Progenitor cell of endocrine pancreas (in vitro differentiated cells): ENCODE data around the gene RBKS. TPM values are rescaled to one million over a fixed set of nuclear protein-coding genes. Genes with fewer than 3 reads are reported as not detected.
"Not testable (repeated sequence)": the region's sequence is repeated elsewhere in the genome, so short reads cannot be mapped to it uniquely, and the experiment has no call there.

Source experiments
- DNase-seq: peaks from one replicate; pipeline ENCODE4 v3.0.0; 2021; ENCODE audit warnings: low spot score; ENCODE audit not compliant: unreplicated experiment
- H3K27ac Mint-ChIP-seq: 2 replicates; pipeline ENCODE4 v1.8.0; 2021; ENCODE audit warnings: mild to moderate bottlenecking, moderate library complexity, mixed read lengths
- H3K27me3 Mint-ChIP-seq: 2 replicates; pipeline ENCODE4 v1.8.0; 2021; ENCODE audit warnings: mixed read lengths
- H3K36me3 Mint-ChIP-seq: 2 replicates; pipeline ENCODE4 v1.8.0; 2022; ENCODE audit warnings: mixed read lengths; ENCODE audit not compliant: insufficient read depth
- H3K4me1 Mint-ChIP-seq: 2 replicates; pipeline ENCODE4 v1.8.0; 2021; ENCODE audit warnings: low read depth, mixed read lengths
- H3K4me3 Mint-ChIP-seq: 2 replicates; pipeline ENCODE4 v1.8.0; 2021; ENCODE audit warnings: low read depth, mild to moderate bottlenecking, moderate library complexity, mixed read lengths
- H3K9me3 Mint-ChIP-seq: 2 replicates; pipeline ENCODE4 v1.8.0; 2021; ENCODE audit warnings: low read depth, mixed read lengths
- CTCF ChIP-seq: fragments of 200-600 bp; sonication (generic); IDR thresholded peaks from one replicate; pipeline ENCODE4 v1.5.0; 2021; ENCODE audit warnings: antibody characterized with exemption, mild to moderate bottlenecking; ENCODE audit not compliant: unreplicated experiment
- total RNA-seq: library from RNA; stranded (reverse); gene quantifications from 2 replicates; pipeline ENCODE4 v1.2.1, GENCODE V29; 2021

The RBKS gene
- total RNA-seq, 1 donor from 2014 or later: 5.4 TPM

GRCh38 chr2:27873091-27873490, 17.1 kb downstream of the RBKS start:
- Mint-ChIP-seq H3K4me3 (no peak overlapping the region), H3K4me1 (no peaks in the 10 kb centered on the region), H3K27ac (no peak overlapping the region), H3K36me3 (peaks cover 6% of the 10 kb centered on the region), H3K9me3 (peaks cover 9% of the 10 kb centered on the region), H3K27me3 (no peaks in the 10 kb centered on the region)
- no peak for TF ChIP-seq CTCF
- no peak for DNase-seq

GRCh38 chr2:27871802-27872201, 18.4 kb downstream of the RBKS start:
- H3K9me3 Mint-ChIP-seq: peaks cover 5% of the 10 kb centered on the region
- H3K27me3 Mint-ChIP-seq: no peaks in the 10 kb centered on the region
- no peak overlapping the region for H3K27ac Mint-ChIP-seq
- no peaks in the 10 kb centered on the region for H3K4me1 Mint-ChIP-seq
- no peak for DNase-seq
- H3K36me3 Mint-ChIP-seq: peaks cover 4% of the 10 kb centered on the region
- TF ChIP-seq CTCF: no peak
- no peak overlapping the region for H3K4me3 Mint-ChIP-seq

GRCh38 chr2:27870724-27871123, 19.5 kb downstream of the RBKS start:
- H3K36me3 Mint-ChIP-seq: peaks cover 1% of the 10 kb centered on the region
- peaks cover 5% of the 10 kb centered on the region for H3K4me1 Mint-ChIP-seq
- peaks cover 2% of the 10 kb centered on the region for H3K9me3 Mint-ChIP-seq

GRCh38 chr2:27869763-27870162, 20.4 kb downstream of the RBKS start:
- Mint-ChIP-seq H3K27me3 (no peaks in the 10 kb centered on the region), H3K9me3 (no peaks in the 10 kb centered on the region), H3K4me1 (peaks cover 9% of the 10 kb centered on the region), H3K27ac (no peak overlapping the region), H3K4me3 (no peak overlapping the region), H3K36me3 (no peaks in the 10 kb centered on the region)
- no peak for DNase-seq
- TF ChIP-seq CTCF: no peak

More at GRCh38 chr2:27870724-27871123, 19.5 kb downstream of the RBKS start:
- Mint-ChIP-seq H3K4me3 (no peak overlapping the region), H3K27me3 (no peaks in the 10 kb centered on the region), H3K27ac (no peak overlapping the region)
- no peak for DNase-seq
- no peak for TF ChIP-seq CTCF

GRCh38 chr2:27866237-27866636, 23.9 kb downstream of the RBKS start:
- DNase-seq: no peak
- Mint-ChIP-seq H3K27ac (no peak overlapping the region), H3K36me3 (no peaks in the 10 kb centered on the region), H3K9me3 (no peaks in the 10 kb centered on the region), H3K4me3 (no peak overlapping the region), H3K4me1 (peaks cover 21% of the 10 kb centered on the region), H3K27me3 (no peaks in the 10 kb centered on the region)
- TF ChIP-seq CTCF: no peak

- not testable (repeated sequence) for H3K4me3 Mint-ChIP-seq, DNase-seq, H3K9me3 Mint-ChIP-seq, H3K27me3 Mint-ChIP-seq, H3K36me3 Mint-ChIP-seq
- Mint-ChIP-seq H3K4me1 (peaks cover 21% of the 10 kb centered on the region), H3K27ac (peak overlapping the region; percentile 22)
Measured at GRCh38 chr2:27863955-27864354, 26.2 kb downstream of the RBKS start.
